Suprapubic skin (tissue), 4 donors: ENCODE results near the gene CYBA. TPM values are rescaled to one million over a fixed set of nuclear protein-coding genes. Genes with fewer than 3 reads are reported as not detected.

Experiments
- DNase-seq, 2 donors: peaks; one replicate each; pipeline ENCODE4 v3.0.0-alpha.2; 2019; ENCODE audit warnings: low spot score in 2 of 2
- H3K27ac ChIP-seq: fragments of 200-600 bp; sonication (generic); one replicate; pipeline ENCODE4 v1.5.1; 2019
- H3K27me3 ChIP-seq: fragments of 200-600 bp; sonication (generic); one replicate; pipeline ENCODE4 v1.5.1; 2019
- H3K36me3 ChIP-seq: fragments of 200-600 bp; sonication (generic); one replicate; pipeline ENCODE4 v1.5.1; 2019
- H3K4me1 ChIP-seq: fragments of 200-600 bp; sonication (generic); one replicate; pipeline ENCODE4 v1.5.1; 2019
- H3K4me3 ChIP-seq: fragments of 200-600 bp; sonication (generic); one replicate; pipeline ENCODE4 v1.5.1; 2019; ENCODE audit warnings: mild to moderate bottlenecking
- H3K9me3 ChIP-seq: fragments of 200-600 bp; sonication (generic); one replicate; pipeline ENCODE4 v1.5.1; 2019
- CTCF ChIP-seq, 2 donors: fragments of 200-600 bp in 1 of 2; fragments of 450-650 bp in 1 of 2; sonication (generic) in 1 of 2; IDR thresholded peaks; one replicate each; pipeline ENCODE4 v1.5.1; 2016 to 2019; ENCODE audit warnings: antibody characterized with exemption in 2 of 2, mild to moderate bottlenecking in 1 of 2, moderate library complexity in 1 of 2
- EP300 ChIP-seq: sonication (generic); formaldehyde crosslinking; IDR thresholded peaks from one replicate; pipeline ENCODE4 v1.6.1; 2017; ENCODE audit warnings: antibody characterized with exemption
- POLR2A ChIP-seq, 2 donors: fragments of 450-650 bp; IDR thresholded peaks; one replicate each; pipeline ENCODE4 v1.6.1; 2017; ENCODE audit warnings: antibody characterized with exemption in 2 of 2, mild to moderate bottlenecking in 2 of 2, moderate library complexity in 2 of 2
- POLR2AphosphoS5 ChIP-seq, 3 donors: sonication (generic); formaldehyde crosslinking; IDR thresholded peaks; one replicate each; pipeline ENCODE4 v1.6.1; 2017; ENCODE audit warnings: antibody characterized with exemption in 3 of 3
- WGBS: methylation state at CpG from one replicate; pipeline ENCODE4 v1.1.5; 2018; 5-methylcytosine and 5-hydroxymethylcytosine counted together
- total RNA-seq, 4 donors: library from RNA; depleted of rRNA; stranded (reverse); fragments of >200 nt; gene quantifications; one replicate each; pipeline ENCODE4 v1.1.0, GENCODE V29; 2016

Gene CYBA
- total RNA-seq, 4 donors from 2014 or later, result 22.4 to 39.1 (median 29.7) TPM

- WGBS, result 88% methylated on average over 16 of the region's 47 CpGs
- Histone ChIP-seq H3K36me3 (peaks cover 49% of the 10 kb centered on the region), H3K27ac (no peak overlapping the region), H3K4me1 (peaks cover 21% of the 10 kb centered on the region), H3K9me3 (no peaks in the 10 kb centered on the region), H3K27me3 (no peaks in the 10 kb centered on the region), H3K4me3 (no peak overlapping the region)
- no peak for TF ChIP-seq EP300
- no peak for TF ChIP-seq POLR2A (IDR thresholded peaks at IDR 0.05)
- no peak for TF ChIP-seq CTCF (IDR thresholded peaks at IDR 0.05)
- no peak for TF ChIP-seq POLR2AphosphoS5 (IDR thresholded peaks at IDR 0.05)
- no peak for DNase-seq
These were observed 46.4 kb upstream of the CYBA start for GRCh38 chr16:88697116-88697830.

GRCh38 chr16:88696441-88696840 is 45.6 kb upstream of the CYBA start:
- H3K36me3 ChIP-seq, result peaks cover 49% of the 10 kb centered on the region

GRCh38 chr16:88695753-88696152 is 44.9 kb upstream of the CYBA start:
- H3K27me3 ChIP-seq, result peaks cover 10% of the 10 kb centered on the region
- peaks cover 16% of the 10 kb centered on the region for H3K4me1 ChIP-seq
- WGBS, result 95% methylated on average over 5 of the region's 7 CpGs
- H3K9me3 ChIP-seq, result no peaks in the 10 kb centered on the region
- H3K27ac ChIP-seq, result no peak overlapping the region
- no peak for DNase-seq
- TF ChIP-seq EP300 (no peak), CTCF (IDR thresholded peaks at IDR 0.05) (no peak), POLR2A (IDR thresholded peaks at IDR 0.05) (no peak)
- peaks cover 49% of the 10 kb centered on the region for H3K36me3 ChIP-seq
- H3K4me3 ChIP-seq, result no peak overlapping the region

More at GRCh38 chr16:88696441-88696840, 45.6 kb upstream of the CYBA start:
- H3K4me1 ChIP-seq, result peaks cover 17% of the 10 kb centered on the region
- DNase-seq, result no peak
- TF ChIP-seq CTCF (IDR thresholded peaks at IDR 0.05), result no peak
- TF ChIP-seq POLR2A (IDR thresholded peaks at IDR 0.05), result no peak
- TF ChIP-seq POLR2AphosphoS5 (IDR thresholded peaks at IDR 0.05), result no peak
- no peak for TF ChIP-seq EP300
- peaks cover 5% of the 10 kb centered on the region for H3K27me3 ChIP-seq
- H3K9me3 ChIP-seq, result no peaks in the 10 kb centered on the region
- WGBS, result 90% methylated on average over 13 of the region's 14 CpGs
- H3K27ac ChIP-seq, result no peak overlapping the region
- no peak overlapping the region for H3K4me3 ChIP-seq

- WGBS, result 80% methylated on average over 3 of the region's 15 CpGs
- H3K4me1 ChIP-seq, result peaks cover 14% of the 10 kb centered on the region
- peaks cover 47% of the 10 kb centered on the region for H3K36me3 ChIP-seq
These were observed 44.4 kb upstream of the CYBA start for GRCh38 chr16:88695218-88695617.

More at GRCh38 chr16:88695218-88695617, 44.4 kb upstream of the CYBA start:
- Histone ChIP-seq H3K27me3 (peaks cover 16% of the 10 kb centered on the region), H3K27ac (no peak overlapping the region), H3K4me3 (no peak overlapping the region), H3K9me3 (no peaks in the 10 kb centered on the region)
- TF ChIP-seq CTCF (IDR thresholded peaks at IDR 0.05) (no peak), POLR2AphosphoS5 (IDR thresholded peaks at IDR 0.05) (no peak), POLR2A (IDR thresholded peaks at IDR 0.05) (no peak), EP300 (no peak)
- DNase-seq, result no peak
